Heart left ventricle (tissue), 13 donors: ENCODE measurements around the gene GPR84.

Source experiments
- CTCF ChIP-seq, 12 donors: fragments of 200-600 bp; sonication (generic) in 4 of 12; IDR thresholded peaks; one replicate each; pipeline versions ENCODE4 v1.5.0 to v1.8.0; 2018 to 2022; ENCODE audit warnings: antibody characterized with exemption in 12 of 12, mild to moderate bottlenecking in 5 of 12
- POLR2A ChIP-seq, 2 donors: fragments of 450-650 bp; IDR thresholded peaks; one replicate each; pipeline ENCODE4 v1.6.1; 2017; ENCODE audit warnings: antibody characterized with exemption in 2 of 2, mild to moderate bottlenecking in 2 of 2, moderate library complexity in 2 of 2
- donor health status: ischemic (EF 13 %, LVEDD 7.1; RV severe dilation, severe dysfunction).
- donor health status: DM: no; HTN: yes; CAD: no.
- donor health status: DM: no; HTN: no; CAD: no.
- donor health status: ischemic (EF 25% LVEDD 6.9; RV normal size, moderate dysfunction).
- donor health status: ischemic (EF 25% LVEDD 5.7; RV mildly dilated, moderate dysfunction).
- donor health status: ischemic (EF 35%, LVEDD 5.7; RV mildly dilated, moderate dysfunction).
- donor health status: nonischemic (EF 11% LVEDD 7.7; RV severe dilation, severe dysfunction).
- donor health status: DM: yes; HTN: yes; CAD: no.
- donor health status: PGD.
- donor health status: ischemic (EF 29% LVEDD 5.4; RV normal size, mild dysfunction).
- donor health status: nonischemic (EF 23%, LVEDD 6.1; RV moderate dilation, normal function).

- TF ChIP-seq CTCF (IDR thresholded peaks at IDR 0.05), result no peak
- TF ChIP-seq POLR2A (IDR thresholded peaks at IDR 0.05), result no peak
Observed at GRCh38 chr12:54375259-54375579, 10.9 kb upstream of the GPR84 start.
